ENCODE results near the gene COL23A1. TPM values are rescaled to one million over a fixed set of nuclear protein-coding genes. Genes with fewer than 3 reads are reported as not detected.
"Not testable (repeated sequence)": the region's sequence is repeated elsewhere in the genome, so short reads cannot be mapped to it uniquely, and the experiment has no call there.

Gene COL23A1
- total RNA-seq, 2 donors from 2014 or later, result 5.5 to 6.0 TPM

- DNase-seq (no peak), ATAC-seq (no peak)
- intact Hi-C loops (cut with DNase I), result no loop called here
Observed at GRCh38 chr5:178247481-178248456, 342.4 kb downstream of the COL23A1 start.

- ATAC-seq (no peak), DNase-seq (no peak)
- intact Hi-C loops (cut with DNase I), result no loop called here
Observed at GRCh38 chr5:178246624-178247279, 343.4 kb downstream of the COL23A1 start.

GRCh38 chr5:178245389-178245788 lies 344.8 kb downstream of the COL23A1 start:
- intact Hi-C loops (cut with DNase I), result no loop called here
- ATAC-seq (no peak), DNase-seq (no peak)

GRCh38 chr5:178244576-178244975 lies 345.6 kb downstream of the COL23A1 start:
- DNase-seq (no peak), ATAC-seq (no peak)
- intact Hi-C loops (cut with DNase I), result no loop called here

- DNase-seq, result no peak
- intact Hi-C loops (cut with DNase I), result no loop called here
- peak; percentile 56 to 65 for ATAC-seq
Observed at GRCh38 chr5:178242416-178242815, 347.8 kb downstream of the COL23A1 start.

- no peak for DNase-seq
- ATAC-seq, result no peak
- intact Hi-C loops (cut with DNase I), result no loop called here
Observed at GRCh38 chr5:178241688-178242231, 348.4 kb downstream of the COL23A1 start.

GRCh38 chr5:178241231-178241663 lies 348.9 kb downstream of the COL23A1 start:
- DNase-seq (peak; percentile 66), ATAC-seq (peak in 1 of 2 donors; percentile 8)
- intact Hi-C loops (cut with DNase I), result no loop called here

GRCh38 chr5:178240766-178241165 lies 349.4 kb downstream of the COL23A1 start:
- no peak for DNase-seq
- intact Hi-C loops (cut with DNase I), result no loop called here
- ATAC-seq, result no peak

- ATAC-seq (no peak), DNase-seq (no peak)
- intact Hi-C loops (cut with DNase I), result no loop called here
Observed at GRCh38 chr5:178240341-178240741, 349.9 kb downstream of the COL23A1 start.

GRCh38 chr5:178239626-178240301 lies 350.4 kb downstream of the COL23A1 start:
- DNase-seq; intact Hi-C loops (cut with DNase I): not testable (repeated sequence)
- ATAC-seq, result peak in 1 of 2 donors; percentile 2

- DNase-seq (no peak), ATAC-seq (no peak)
- intact Hi-C loops (cut with DNase I), result no loop called here
Observed at GRCh38 chr5:178238711-178239592, 351.2 kb downstream of the COL23A1 start.

GRCh38 chr5:178238313-178238635 lies 351.9 kb downstream of the COL23A1 start:
- ATAC-seq (no peak), DNase-seq (no peak)
- intact Hi-C loops (cut with DNase I), result no loop called here

GRCh38 chr5:178237431-178238312 lies 352.5 kb downstream of the COL23A1 start:
- no peak for ATAC-seq
- no peak for DNase-seq
- intact Hi-C loops (cut with DNase I), result no loop called here

GRCh38 chr5:178236679-178237078 lies 353.5 kb downstream of the COL23A1 start:
- ATAC-seq (no peak), DNase-seq (no peak)
- intact Hi-C loops (cut with DNase I), result no loop called here

- ATAC-seq (no peak), DNase-seq (no peak)
- intact Hi-C loops (cut with DNase I), result no loop called here
Observed at GRCh38 chr5:178236126-178236525, 354.1 kb downstream of the COL23A1 start.

GRCh38 chr5:178235588-178235974 lies 354.6 kb downstream of the COL23A1 start:
- ATAC-seq (no peak), DNase-seq (no peak)
- intact Hi-C loops (cut with DNase I), result no loop called here

GRCh38 chr5:178234750-178235587 lies 355.2 kb downstream of the COL23A1 start:
- DNase-seq (peak; percentile 84), ATAC-seq (no peak)
- intact Hi-C loops (cut with DNase I), result no loop called here
